HG03060 (cell line): ENCODE data around the gene GPI.
"Not testable (repeated sequence)": the region's sequence is repeated elsewhere in the genome, so short reads cannot be mapped to it uniquely, and the experiment has no call there.

ENCODE experiments used
- ATAC-seq: cut with Tn5 transposase; IDR thresholded peaks from one replicate; pipeline ENCODE4 v1.9.1; 2021; ENCODE audit warnings: low read depth, moderate number of reproducible peaks; ENCODE audit not compliant: unreplicated experiment

Gene GPI

DNA sequence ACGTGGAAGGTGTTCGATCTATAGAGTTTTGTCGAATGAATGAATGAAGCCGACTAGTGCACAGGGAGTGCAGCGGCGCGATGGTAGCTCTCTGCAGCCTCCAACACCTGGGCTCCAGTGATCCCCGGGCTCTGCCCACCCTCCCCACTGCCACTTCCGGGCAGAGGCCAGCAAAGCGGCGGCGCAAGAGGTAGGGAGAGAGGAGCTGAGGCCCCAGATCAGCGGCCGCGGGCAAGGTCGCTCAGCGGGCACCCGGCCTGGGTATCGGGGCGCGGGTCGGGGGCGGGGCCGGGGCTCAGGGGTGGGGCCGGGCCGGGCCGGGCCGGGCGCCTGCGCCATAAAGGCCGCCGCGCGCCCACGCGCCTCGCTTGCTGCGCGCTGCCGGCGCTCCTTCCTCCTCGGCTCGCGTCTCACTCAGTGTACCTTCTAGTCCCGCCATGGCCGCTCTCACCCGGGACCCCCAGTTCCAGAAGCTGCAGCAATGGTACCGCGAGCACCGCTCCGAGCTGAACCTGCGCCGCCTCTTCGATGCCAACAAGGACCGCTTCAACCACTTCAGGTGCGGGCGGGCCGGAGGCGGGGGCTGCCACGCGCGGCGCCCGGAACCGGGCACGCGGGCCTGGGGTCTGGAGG, at the start of gene GPI:
Gene GPI, plus strand, starts transcription at position 367 of the 633 bp plus-strand sequence. Its CDS starts 71 bp downstream, at position 438.
- no peak for ATAC-seq

- ATAC-seq: no peak
These were observed 48.7 kb upstream of the GPI start for GRCh38 chr19:34316247-34316646.

- ATAC-seq: no peak
These were observed 48.2 kb upstream of the GPI start for GRCh38 chr19:34316741-34317301.

- ATAC-seq: no peak
These were observed 47.6 kb upstream of the GPI start for GRCh38 chr19:34317311-34317927.

GRCh38 chr19:34319230-34319585, 45.8 kb upstream of the GPI start:
- no peak for ATAC-seq

DNA sequence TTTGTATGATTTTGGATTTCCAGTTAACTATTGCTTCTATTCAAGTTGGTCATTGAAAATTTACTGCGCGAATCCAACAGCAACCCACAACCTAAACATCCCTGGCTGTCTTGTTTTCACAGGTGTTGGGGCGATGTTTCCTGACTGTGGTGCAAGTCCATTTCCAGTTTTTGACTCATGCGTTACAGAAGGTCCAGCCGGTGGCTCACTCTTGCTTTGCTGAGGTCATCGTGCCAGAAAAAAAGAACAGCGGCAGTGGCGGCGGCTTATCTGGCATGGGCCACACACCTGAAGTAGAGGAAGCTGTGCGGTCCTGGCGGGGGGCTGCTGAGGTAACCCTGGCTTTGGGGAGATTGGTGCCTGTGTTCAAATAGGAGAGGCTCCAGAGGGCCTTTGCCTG, 45.2 kb upstream of the GPI start:
- ATAC-seq: no peak

DNA sequence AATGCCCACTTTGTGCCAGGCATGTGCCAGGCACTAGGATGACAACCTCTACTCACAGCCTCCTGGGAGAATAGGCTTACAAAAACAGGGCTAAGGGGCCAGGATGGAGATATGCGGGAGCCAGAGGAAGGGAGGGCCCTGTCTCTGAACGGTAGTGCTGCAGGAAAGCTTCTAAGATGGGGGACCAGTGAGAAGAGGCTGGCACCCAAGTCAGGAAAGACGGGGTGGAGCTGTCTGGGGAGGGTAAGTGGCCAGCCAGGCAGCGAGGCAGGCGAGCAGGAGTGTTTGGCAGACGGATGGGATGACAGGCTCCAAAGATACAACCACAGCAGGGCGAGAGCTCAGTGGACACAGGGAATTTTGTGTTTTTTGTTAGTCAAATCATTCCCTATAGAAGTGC, 44.7 kb upstream of the GPI start:
- ATAC-seq: no peak

GRCh38 chr19:34321735-34322134, 43.3 kb upstream of the GPI start:
- no peak for ATAC-seq

- ATAC-seq: no peak
These were observed 41.4 kb upstream of the GPI start for GRCh38 chr19:34323433-34324204.

DNA sequence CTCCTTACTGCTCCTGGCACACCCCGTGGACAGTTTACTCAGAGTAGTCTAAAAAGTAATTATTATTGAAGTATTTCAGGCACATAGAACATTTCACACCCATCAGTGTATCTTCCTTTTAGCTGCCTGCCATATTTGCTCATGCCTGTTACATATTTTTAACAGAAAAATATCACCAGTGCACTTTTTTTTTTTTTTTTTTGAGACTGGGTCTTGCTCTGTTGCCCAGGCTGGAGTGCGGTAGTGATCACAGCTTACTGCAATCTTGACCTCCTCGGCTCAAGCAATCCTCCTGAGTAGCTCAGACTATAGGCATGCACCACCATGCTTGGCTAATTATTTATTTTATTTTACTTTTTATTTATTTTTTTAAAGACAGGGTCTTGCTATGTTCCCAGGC, 40.7 kb upstream of the GPI start:
- ATAC-seq: no peak

- no peak for ATAC-seq
These were observed 39.8 kb upstream of the GPI start for GRCh38 chr19:34325181-34325580.

- no peak for ATAC-seq
These were observed 38.8 kb upstream of the GPI start for GRCh38 chr19:34325981-34326787.

DNA sequence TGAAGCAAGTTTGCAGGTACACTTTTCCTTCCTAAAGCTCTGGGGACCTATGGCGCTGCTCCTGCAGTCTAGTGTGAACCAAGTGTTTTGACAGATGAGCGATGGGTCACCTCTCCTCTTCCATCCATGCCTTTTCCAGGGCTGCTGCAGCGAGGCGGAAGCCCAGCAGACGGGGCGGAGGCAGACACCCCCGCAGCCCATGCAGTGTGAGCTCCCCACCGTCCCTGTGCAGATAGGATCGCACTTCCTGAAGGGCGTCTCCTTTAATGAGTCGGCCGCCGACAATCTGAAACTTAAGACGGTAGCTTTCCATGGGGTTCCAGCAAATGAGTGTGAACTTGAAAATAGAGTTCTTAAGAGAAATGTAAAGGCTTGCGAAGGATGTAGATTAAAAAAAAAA, 37.1 kb upstream of the GPI start:
- ATAC-seq: no peak

DNA sequence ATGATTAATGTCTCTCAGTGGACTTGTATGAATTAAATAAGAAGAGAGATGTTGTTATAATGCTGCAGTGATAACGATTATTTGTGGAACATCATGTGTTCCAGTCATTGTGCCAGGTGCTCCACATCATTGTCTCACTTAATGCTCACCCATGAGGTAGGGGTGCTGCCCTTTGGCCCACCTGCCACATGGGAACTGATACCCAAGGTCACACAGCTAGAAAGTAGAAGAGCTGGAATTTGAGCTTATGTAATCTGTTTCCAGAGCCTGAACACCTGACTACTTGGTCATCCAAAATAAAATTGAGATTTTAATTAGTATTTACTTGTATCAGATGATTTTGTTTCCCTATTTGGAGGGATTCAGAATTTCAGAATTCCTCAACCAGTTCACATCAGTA, 36.0 kb upstream of the GPI start:
- ATAC-seq: no peak

DNA sequence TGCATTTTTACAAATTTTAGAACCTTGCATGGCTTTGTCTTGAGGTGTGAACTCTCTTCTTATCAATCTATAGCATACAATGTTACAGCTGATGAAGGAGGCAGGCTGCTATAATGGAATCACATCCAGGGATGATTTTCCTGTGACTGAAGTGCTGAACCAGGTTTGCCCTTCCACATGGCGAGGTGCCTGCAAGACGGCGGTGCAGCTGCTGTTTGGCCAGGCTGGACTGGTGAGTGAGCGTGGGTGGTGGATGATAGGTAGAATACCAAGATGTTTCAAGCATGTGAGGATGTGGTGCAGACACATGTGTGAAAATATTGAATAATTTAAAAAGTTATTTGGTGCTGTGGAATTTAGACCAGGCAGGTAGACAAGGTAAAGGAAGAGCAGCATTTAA, 34.9 kb upstream of the GPI start:
- no peak for ATAC-seq

DNA sequence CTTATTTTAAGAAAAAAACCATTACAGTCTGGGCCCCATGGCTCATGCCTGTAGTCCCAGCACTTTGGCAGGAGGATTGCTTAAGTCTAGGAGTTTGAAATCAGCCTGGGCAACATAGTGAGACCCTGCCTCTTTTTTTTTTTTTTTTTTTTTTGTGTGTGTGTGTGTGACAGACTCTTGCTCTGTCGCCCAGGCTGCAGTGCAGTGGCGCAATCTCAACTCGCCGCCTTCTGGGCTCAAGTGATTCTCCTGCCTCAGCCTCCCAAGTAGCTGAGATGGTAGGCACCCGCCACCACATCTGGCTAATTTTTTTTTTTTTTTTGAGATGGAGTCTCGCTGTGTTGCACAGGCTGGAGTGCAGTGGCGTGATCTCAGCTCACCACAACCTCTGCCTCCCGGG, 34.4 kb upstream of the GPI start:
- ATAC-seq: not testable (repeated sequence)

DNA sequence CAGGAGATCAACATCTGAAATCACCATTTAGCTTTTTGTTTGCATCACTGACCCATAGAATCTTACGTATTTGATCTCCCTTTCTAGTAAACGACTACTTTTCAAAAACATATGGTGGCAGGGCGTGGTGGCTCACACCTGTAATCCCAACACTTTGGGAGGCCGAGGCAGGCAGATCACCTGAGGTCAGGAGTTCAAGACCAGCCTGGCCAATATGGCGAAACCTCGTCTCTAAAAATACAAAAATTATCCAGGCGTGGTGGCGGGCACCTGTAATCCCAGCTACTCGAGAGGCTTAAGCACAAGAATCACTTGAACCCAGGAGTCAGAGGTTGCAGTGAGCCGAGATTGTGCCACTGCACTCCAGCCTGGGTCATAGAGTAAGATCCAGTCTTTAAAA, 33.4 kb upstream of the GPI start:
- ATAC-seq: not testable (repeated sequence)

DNA sequence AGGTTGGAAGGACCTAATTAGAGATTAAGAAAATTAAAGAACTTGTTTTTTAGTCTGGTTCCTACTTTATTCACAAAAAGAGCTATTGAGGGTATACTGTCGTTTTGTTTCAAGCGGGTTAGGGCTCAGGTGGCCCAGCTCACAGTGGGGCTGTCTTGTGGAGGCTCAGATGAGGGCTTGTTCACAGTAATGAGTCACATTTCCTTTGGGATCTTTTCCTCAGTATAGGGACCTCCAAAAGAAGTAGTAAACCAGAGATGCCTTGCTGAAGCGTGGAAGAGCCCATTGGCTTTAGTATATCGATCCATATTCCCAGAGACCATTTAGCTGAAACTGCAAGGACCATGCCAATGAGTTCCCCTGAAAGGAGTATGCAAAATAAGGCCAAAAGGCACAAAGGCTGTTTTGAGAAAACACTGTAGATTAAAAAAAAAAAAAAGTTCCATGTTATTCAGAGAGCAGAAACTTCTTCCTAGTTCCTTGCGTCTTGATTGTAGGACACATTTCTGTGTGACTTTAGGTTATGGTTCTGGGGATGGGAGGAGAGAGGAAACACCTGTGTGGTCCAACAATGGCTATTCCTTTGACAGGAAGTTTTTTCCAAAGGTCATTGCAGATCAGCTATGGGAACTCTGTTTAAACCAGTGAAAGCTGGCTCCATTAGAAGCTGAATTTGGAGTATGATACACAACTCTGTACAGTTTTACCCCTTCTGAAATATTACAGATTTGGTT, 32.8 kb upstream of the GPI start:
- ATAC-seq: no peak

GRCh38 chr19:34335914-34336313, 29.1 kb upstream of the GPI start:
- ATAC-seq: no peak

DNA sequence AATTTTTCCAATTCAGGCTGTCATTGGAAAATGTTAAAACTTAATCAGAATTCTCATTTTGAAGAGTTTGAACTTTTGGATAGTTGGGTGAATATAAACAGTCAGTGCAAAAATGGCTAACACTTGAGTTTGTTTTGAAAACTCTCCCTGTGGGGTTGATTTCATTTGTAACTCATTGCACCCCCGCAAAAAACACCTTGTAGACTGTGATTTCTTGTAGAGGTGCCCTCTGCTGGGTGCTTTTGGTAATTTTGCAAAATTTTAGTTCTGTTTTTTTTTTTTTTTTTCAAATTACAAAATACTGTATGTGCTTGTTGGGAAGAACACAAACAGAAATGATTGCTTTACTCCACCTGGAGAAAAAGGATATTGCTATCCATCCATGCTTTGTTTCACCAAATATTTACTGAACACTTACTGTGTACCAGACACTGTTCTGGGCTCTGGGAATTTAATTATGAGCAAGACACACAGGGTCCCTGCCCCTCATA, 28.2 kb upstream of the GPI start:
- ATAC-seq: no peak
